Liver (tissue), 9 donors: ENCODE data around the gene SERPINB1. TPM values are rescaled to one million over a fixed set of nuclear protein-coding genes. Genes with fewer than 3 reads are reported as not detected.

Source experiments
- DNase-seq: peaks from one replicate; pipeline ENCODE4 v3.0.0-alpha.2; 2017; ENCODE audit warnings: low spot score
- H3K27ac ChIP-seq, 2 donors: one replicate each; pipeline ENCODE4 v1.7.0; 2013; ENCODE audit warnings: inconsistent platforms in 2 of 2, low read length in 2 of 2, control low read depth in 1 of 2, low read depth in 1 of 2, mild to moderate bottlenecking in 1 of 2
- H3K27me3 ChIP-seq, 4 donors: one replicate each; pipeline versions ENCODE4 v1.6.1 to v1.7.0; 2013; ENCODE audit warnings: low read length in 3 of 4, inconsistent platforms in 1 of 4, mild to moderate bottlenecking in 1 of 4, moderate library complexity in 1 of 4; ENCODE audit not compliant: control insufficient read depth in 4 of 4, insufficient read depth in 4 of 4
- H3K36me3 ChIP-seq, 4 donors: one replicate each; pipeline versions ENCODE4 v1.6.1 to v1.7.0; 2013; ENCODE audit warnings: low read length in 3 of 4, mild to moderate bottlenecking in 3 of 4, low read depth in 1 of 4, moderate library complexity in 1 of 4; ENCODE audit not compliant: control insufficient read depth in 4 of 4, insufficient read depth in 3 of 4
- H3K4me1 ChIP-seq, 4 donors: one replicate each; pipeline versions ENCODE4 v1.6.1 to v1.7.0; 2013; ENCODE audit warnings: low read length in 3 of 4, mild to moderate bottlenecking in 3 of 4, moderate library complexity in 1 of 4; ENCODE audit not compliant: control insufficient read depth in 4 of 4, insufficient read depth in 4 of 4
- H3K4me3 ChIP-seq, 3 donors: one replicate each; pipeline versions ENCODE4 v1.6.1 to v1.7.0; 2013; ENCODE audit warnings: low read length in 3 of 3, control low read depth in 1 of 3, low read depth in 1 of 3, mild to moderate bottlenecking in 1 of 3
- H3K9ac ChIP-seq, 2 donors: one replicate each; pipeline ENCODE4 v1.7.0; 2013; ENCODE audit warnings: low read length in 2 of 2, mild to moderate bottlenecking in 2 of 2, moderate library complexity in 2 of 2, control low read depth in 1 of 2, low read depth in 1 of 2
- H3K9me3 ChIP-seq, 4 donors: one replicate each; pipeline versions ENCODE4 v1.6.1 to v1.7.0; 2013; ENCODE audit warnings: low read length in 3 of 4; ENCODE audit not compliant: control insufficient read depth in 4 of 4
- EGR1 ChIP-seq, 2 donors: IDR thresholded peaks; 2 replicates each; pipeline ENCODE4 v1.6.1; 2016 to 2018; ENCODE audit warnings: antibody characterized with exemption in 2 of 2, low read depth in 2 of 2
- FOXA1 ChIP-seq: IDR thresholded peaks from 2 replicates; pipeline ENCODE4 v1.6.1; 2016; ENCODE audit warnings: antibody characterized with exemption
- FOXA2 ChIP-seq: IDR thresholded peaks from 2 replicates; pipeline ENCODE4 v1.6.1; 2016; ENCODE audit warnings: antibody characterized with exemption
- GABPA ChIP-seq, 2 donors: IDR thresholded peaks in 1 of 2; conservative IDR thresholded peaks in 1 of 2; 2 replicates each; pipeline ENCODE4 v1.6.1; 2016; ENCODE audit warnings: antibody characterized with exemption in 2 of 2, mild to moderate bottlenecking in 1 of 2, moderate library complexity in 1 of 2
- HNF4A ChIP-seq, 2 donors: conservative IDR thresholded peaks; 2 replicates each; pipeline ENCODE4 v1.6.1; 2016; ENCODE audit warnings: antibody characterized with exemption in 2 of 2, mild to moderate bottlenecking in 2 of 2
- HNF4G ChIP-seq: IDR thresholded peaks from 2 replicates; pipeline ENCODE4 v1.6.1; 2016; ENCODE audit warnings: antibody characterized with exemption
- JUND ChIP-seq, 2 donors: IDR thresholded peaks; 2 replicates each; pipeline ENCODE4 v1.6.1; 2016; ENCODE audit warnings: antibody characterized with exemption in 2 of 2
- NR2F2 ChIP-seq: IDR thresholded peaks from 2 replicates; pipeline ENCODE4 v1.6.1; 2016; ENCODE audit warnings: antibody characterized with exemption
- RAD21 ChIP-seq, 2 donors: IDR thresholded peaks; 2 replicates each; pipeline ENCODE4 v1.6.1; 2016; ENCODE audit warnings: antibody characterized with exemption in 2 of 2, mild to moderate bottlenecking in 2 of 2
- RXRA ChIP-seq, 2 donors: IDR thresholded peaks; 2 replicates each; pipeline ENCODE4 v1.6.1; 2017 to 2018; ENCODE audit warnings: antibody characterized with exemption in 2 of 2, mild to moderate bottlenecking in 1 of 2
- SP1 ChIP-seq: IDR thresholded peaks from 2 replicates; pipeline ENCODE4 v1.6.1; 2018; ENCODE audit warnings: antibody characterized with exemption, mild to moderate bottlenecking
- TAF1 ChIP-seq: conservative IDR thresholded peaks from 2 replicates; pipeline ENCODE4 v1.6.1; 2016; ENCODE audit warnings: antibody characterized with exemption, mild to moderate bottlenecking
- YY1 ChIP-seq: IDR thresholded peaks from 2 replicates; pipeline ENCODE4 v1.6.1; 2016; ENCODE audit warnings: antibody characterized with exemption, mild to moderate bottlenecking
- WGBS: extraction: QIAGEN DNeasy Blood & Tissue Kit; methylation state at CpG from one replicate; pipeline ENCODE4 v1.1.7; 2013; 5-methylcytosine and 5-hydroxymethylcytosine counted together
- polyA plus RNA-seq, 2 donors: library from polyadenylated mRNA; stranded (reverse) in 1 of 2; unstranded in 1 of 2; fragments of 200-250 nt in 1 of 2; fragments of >200 nt in 1 of 2; fragmentation: Nextera tagmentation in 1 of 2; extraction: Ambion mirVana in 1 of 2; gene quantifications; one replicate each; pipeline versions ENCODE4 v1.2.1 to v1.2.3, GENCODE V29; 2013 to 2015
- total RNA-seq, 2 donors: library from RNA; depleted of rRNA; stranded (reverse); fragments of >200 nt; gene quantifications; one replicate each; pipeline ENCODE4 v1.2.3, GENCODE V29; 2014
- TF ChIP-seq, protein P1 (sequence below): IDR thresholded peaks from 2 replicates; pipeline ENCODE4 v1.6.1; 2016; ENCODE audit warnings: antibody characterized with exemption
- TF ChIP-seq, protein P2 (sequence below): fragments of 150-350 bp; IDR thresholded peaks from 2 replicates; pipeline ENCODE4 v1.5.1; 2017; ENCODE audit warnings: improper control_type of control experiment, low read depth, low read length; ENCODE audit not compliant: missing input control
- TF ChIP-seq, protein P3 (sequence below): IDR thresholded peaks from 2 replicates; pipeline ENCODE4 v1.6.1; 2016; ENCODE audit warnings: antibody characterized with exemption, mild to moderate bottlenecking
- TF ChIP-seq, protein P4 (sequence below): IDR thresholded peaks from 2 replicates; pipeline ENCODE4 v1.6.1; 2016; ENCODE audit warnings: antibody characterized with exemption
- donor health status: healthy.
- donor health status: healthy.
- donor health status: healthy.
- donor health status: healthy.
- donor health status: healthy.

Gene SERPINB1
- total and polyA plus RNA-seq, 4 donors: 12.5 to 34.3 (median 18.6) TPM

DNA sequence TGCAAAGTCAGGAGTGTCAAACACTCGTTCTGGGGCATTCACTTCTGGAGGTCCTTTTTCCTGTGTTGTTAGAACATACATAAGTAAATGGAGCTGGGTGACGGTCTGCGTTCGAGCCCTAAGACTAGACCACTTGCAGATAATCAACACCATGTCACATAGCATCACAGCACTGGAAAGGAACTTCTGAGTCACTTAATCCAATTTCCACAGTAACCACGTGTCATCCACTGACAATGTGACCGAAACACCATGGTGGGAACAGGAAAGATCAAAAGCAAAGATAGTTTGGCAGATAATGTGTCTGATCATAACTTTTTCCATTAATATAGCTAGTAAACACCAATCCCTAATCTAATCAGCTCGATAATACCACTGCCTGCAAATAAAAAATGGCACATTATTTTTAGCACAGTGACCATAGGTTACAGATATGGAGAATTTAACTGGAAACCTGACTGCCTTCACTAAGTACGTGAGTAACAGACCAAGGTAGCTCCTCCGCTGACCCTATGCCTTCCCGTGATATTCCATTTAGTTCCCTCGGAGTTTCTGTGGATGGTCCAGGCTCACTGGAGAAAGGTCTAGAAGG lies 41.6 kb downstream of the SERPINB1 start:
- 82% methylated on average over 11 of the region's 11 CpGs for WGBS
- Histone ChIP-seq H3K27me3 (no peaks in the 10 kb centered on the region), H3K9me3 (no peaks in the 10 kb centered on the region), H3K9ac (no peak overlapping the region), H3K4me1 (no peaks in the 10 kb centered on the region), H3K27ac (no peak overlapping the region), H3K36me3 (peaks cover 0 to 2% (median 0%) of the 10 kb centered on the region in 4 donors), H3K4me3 (no peak overlapping the region)
- DNase-seq: no peak
- no peak for TF ChIP-seq FOXA1
- TF ChIP-seq RAD21 (IDR thresholded peaks at IDR 0.05): no peak
- TF ChIP-seq FOXA2: no peak
- no peak for TF ChIP-seq HNF4A (conservative IDR thresholded peaks at IDR 0.05)
- TF ChIP-seq JUND (IDR thresholded peaks at IDR 0.05): no peak
- TF ChIP-seq RXRA (IDR thresholded peaks at IDR 0.05): no peak
- TF ChIP-seq GABPA (IDR thresholded peaks at IDR 0.05 in 1 of 2, conservative IDR thresholded peaks at IDR 0.05 in 1 of 2): no peak
- TF ChIP-seq YY1: no peak
- TF ChIP-seq TAF1: no peak
- TF ChIP-seq, protein P1, sequence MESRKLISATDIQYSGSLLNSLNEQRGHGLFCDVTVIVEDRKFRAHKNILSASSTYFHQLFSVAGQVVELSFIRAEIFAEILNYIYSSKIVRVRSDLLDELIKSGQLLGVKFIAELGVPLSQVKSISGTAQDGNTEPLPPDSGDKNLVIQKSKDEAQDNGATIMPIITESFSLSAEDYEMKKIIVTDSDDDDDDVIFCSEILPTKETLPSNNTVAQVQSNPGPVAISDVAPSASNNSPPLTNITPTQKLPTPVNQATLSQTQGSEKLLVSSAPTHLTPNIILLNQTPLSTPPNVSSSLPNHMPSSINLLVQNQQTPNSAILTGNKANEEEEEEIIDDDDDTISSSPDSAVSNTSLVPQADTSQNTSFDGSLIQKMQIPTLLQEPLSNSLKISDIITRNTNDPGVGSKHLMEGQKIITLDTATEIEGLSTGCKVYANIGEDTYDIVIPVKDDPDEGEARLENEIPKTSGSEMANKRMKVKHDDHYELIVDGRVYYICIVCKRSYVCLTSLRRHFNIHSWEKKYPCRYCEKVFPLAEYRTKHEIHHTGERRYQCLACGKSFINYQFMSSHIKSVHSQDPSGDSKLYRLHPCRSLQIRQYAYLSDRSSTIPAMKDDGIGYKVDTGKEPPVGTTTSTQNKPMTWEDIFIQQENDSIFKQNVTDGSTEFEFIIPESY: no peak
- no peak for TF ChIP-seq HNF4G

DNA sequence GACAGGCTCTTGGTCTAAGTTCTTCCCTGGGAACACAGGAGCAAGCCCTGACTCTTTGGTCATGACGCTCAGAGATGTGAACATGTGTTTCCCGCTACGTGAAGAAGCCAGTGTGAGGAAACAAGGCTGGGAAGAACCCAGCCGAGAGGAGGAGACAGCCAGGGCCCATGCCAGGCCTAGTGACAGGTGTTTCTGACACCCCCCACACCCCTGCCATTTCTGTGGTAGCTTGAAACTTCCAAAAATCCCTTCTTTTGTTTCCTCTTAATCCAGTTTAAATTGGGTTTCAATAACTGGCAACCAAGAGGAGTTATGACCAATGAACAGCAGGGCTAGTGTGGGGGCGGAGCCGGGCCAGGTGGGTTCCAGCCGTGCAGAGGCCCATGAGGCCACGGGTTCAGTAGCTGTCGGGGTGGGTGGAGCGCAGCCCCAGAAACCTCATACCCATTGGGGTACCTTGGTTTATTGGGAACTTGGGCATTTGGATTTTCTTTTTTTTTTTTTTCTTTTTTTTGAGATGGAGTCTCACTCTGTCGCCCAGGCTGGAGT lies 43.0 kb downstream of the SERPINB1 start:
- Histone ChIP-seq H3K36me3 (peaks cover 0 to 2% (median 0%) of the 10 kb centered on the region in 4 donors), H3K9me3 (no peaks in the 10 kb centered on the region), H3K27me3 (no peaks in the 10 kb centered on the region), H3K4me1 (no peaks in the 10 kb centered on the region), H3K27ac (no peak overlapping the region), H3K4me3 (no peak overlapping the region), H3K9ac (no peak overlapping the region)
- no peak for DNase-seq
- 85% methylated on average over 11 of the region's 11 CpGs for WGBS
- TF ChIP-seq, protein P2, sequence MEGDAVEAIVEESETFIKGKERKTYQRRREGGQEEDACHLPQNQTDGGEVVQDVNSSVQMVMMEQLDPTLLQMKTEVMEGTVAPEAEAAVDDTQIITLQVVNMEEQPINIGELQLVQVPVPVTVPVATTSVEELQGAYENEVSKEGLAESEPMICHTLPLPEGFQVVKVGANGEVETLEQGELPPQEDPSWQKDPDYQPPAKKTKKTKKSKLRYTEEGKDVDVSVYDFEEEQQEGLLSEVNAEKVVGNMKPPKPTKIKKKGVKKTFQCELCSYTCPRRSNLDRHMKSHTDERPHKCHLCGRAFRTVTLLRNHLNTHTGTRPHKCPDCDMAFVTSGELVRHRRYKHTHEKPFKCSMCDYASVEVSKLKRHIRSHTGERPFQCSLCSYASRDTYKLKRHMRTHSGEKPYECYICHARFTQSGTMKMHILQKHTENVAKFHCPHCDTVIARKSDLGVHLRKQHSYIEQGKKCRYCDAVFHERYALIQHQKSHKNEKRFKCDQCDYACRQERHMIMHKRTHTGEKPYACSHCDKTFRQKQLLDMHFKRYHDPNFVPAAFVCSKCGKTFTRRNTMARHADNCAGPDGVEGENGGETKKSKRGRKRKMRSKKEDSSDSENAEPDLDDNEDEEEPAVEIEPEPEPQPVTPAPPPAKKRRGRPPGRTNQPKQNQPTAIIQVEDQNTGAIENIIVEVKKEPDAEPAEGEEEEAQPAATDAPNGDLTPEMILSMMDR: no peak
- TF ChIP-seq TAF1 (no peak), HNF4A (conservative IDR thresholded peaks at IDR 0.05) (no peak)

DNA sequence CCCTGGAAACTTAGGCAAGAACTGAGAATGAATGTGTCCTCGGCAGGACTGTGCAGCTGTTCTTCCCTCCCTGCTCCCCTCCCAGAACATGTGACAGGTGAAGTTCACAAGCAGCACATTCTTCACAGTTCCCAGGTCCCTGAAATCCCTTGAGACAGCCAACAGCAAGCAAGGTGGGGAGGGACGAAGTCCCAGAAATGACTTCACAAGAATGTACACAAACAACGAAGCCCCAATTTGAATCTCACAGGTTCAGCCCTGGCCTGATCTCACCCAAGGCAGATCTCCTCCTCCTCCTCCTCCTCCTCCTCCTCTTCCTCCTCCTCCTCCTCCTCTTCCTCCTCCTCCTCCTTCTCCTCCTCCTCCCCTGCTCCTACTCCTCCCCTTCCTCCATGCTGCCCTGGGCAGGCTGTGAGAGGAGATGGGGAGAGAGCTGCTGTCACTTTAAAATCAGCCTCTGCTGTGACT lies 44.1 kb downstream of the SERPINB1 start:
- no peak overlapping the region for H3K4me3 ChIP-seq
- no peaks in the 10 kb centered on the region for H3K27me3 ChIP-seq
- H3K9me3 ChIP-seq: no peaks in the 10 kb centered on the region
- H3K36me3 ChIP-seq: peaks cover 0 to 2% (median 0%) of the 10 kb centered on the region in 4 donors
- no peak for TF ChIP-seq YY1
- TF ChIP-seq, protein P2: no peak
- TF ChIP-seq, protein P3, sequence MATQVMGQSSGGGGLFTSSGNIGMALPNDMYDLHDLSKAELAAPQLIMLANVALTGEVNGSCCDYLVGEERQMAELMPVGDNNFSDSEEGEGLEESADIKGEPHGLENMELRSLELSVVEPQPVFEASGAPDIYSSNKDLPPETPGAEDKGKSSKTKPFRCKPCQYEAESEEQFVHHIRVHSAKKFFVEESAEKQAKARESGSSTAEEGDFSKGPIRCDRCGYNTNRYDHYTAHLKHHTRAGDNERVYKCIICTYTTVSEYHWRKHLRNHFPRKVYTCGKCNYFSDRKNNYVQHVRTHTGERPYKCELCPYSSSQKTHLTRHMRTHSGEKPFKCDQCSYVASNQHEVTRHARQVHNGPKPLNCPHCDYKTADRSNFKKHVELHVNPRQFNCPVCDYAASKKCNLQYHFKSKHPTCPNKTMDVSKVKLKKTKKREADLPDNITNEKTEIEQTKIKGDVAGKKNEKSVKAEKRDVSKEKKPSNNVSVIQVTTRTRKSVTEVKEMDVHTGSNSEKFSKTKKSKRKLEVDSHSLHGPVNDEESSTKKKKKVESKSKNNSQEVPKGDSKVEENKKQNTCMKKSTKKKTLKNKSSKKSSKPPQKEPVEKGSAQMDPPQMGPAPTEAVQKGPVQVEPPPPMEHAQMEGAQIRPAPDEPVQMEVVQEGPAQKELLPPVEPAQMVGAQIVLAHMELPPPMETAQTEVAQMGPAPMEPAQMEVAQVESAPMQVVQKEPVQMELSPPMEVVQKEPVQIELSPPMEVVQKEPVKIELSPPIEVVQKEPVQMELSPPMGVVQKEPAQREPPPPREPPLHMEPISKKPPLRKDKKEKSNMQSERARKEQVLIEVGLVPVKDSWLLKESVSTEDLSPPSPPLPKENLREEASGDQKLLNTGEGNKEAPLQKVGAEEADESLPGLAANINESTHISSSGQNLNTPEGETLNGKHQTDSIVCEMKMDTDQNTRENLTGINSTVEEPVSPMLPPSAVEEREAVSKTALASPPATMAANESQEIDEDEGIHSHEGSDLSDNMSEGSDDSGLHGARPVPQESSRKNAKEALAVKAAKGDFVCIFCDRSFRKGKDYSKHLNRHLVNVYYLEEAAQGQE: no peak
- no peak for TF ChIP-seq RAD21 (IDR thresholded peaks at IDR 0.05)
- no peak for TF ChIP-seq SP1
- no peak for TF ChIP-seq HNF4G
- TF ChIP-seq NR2F2: no peak
- no peak for TF ChIP-seq EGR1 (IDR thresholded peaks at IDR 0.05; ENCODE audit: low read depth in 2 of 2)
- no peak for TF ChIP-seq FOXA2
- TF ChIP-seq TAF1: no peak
- TF ChIP-seq, protein P4, sequence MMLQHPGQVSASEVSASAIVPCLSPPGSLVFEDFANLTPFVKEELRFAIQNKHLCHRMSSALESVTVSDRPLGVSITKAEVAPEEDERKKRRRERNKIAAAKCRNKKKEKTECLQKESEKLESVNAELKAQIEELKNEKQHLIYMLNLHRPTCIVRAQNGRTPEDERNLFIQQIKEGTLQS: no peak
- H3K4me1 ChIP-seq: no peaks in the 10 kb centered on the region
- no peak overlapping the region for H3K27ac ChIP-seq
- WGBS: 62% methylated on average over 3 of the region's 3 CpGs
- no peak for DNase-seq
- H3K9ac ChIP-seq: no peak overlapping the region
